NCI-H748 (cell line): Measurements from ENCODE around the gene CISTR.
"Not testable (repeated sequence)": the region's sequence is repeated elsewhere in the genome, so short reads cannot be mapped to it uniquely, and the experiment has no call there.

Experiments
- DNase-seq: peaks from one replicate; lab custom pipeline; 2025; ENCODE audit not compliant: unreplicated experiment; lab: John Stamatoyannopoulos, UW

Gene CISTR

DNA sequence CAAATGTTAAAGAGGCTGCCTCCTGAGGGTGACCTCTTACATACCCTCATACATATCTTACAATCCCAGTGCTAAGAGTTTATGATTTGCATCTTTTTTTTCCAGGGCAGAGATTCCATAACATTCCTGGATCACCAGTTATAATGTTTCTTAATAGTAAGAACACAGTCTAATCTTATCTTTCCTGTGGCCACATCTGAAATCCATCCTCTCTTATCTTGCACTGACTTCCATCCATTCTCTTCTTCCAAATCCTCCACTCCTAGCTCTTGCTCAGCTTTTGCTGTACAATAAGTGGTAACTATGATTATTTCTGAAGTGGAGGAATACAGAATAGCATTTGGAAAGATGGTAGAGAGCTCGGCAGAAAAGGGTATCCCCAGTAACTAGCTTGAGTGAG lies 30.8 kb downstream of the CISTR start:
- no peak for DNase-seq

- DNase-seq, result no peak
Observed at GRCh38 chr12:53719649-53720048, 32.1 kb downstream of the CISTR start.

- DNase-seq, result not testable (repeated sequence)
Observed at GRCh38 chr12:53718567-53718966, 33.2 kb downstream of the CISTR start.

DNA sequence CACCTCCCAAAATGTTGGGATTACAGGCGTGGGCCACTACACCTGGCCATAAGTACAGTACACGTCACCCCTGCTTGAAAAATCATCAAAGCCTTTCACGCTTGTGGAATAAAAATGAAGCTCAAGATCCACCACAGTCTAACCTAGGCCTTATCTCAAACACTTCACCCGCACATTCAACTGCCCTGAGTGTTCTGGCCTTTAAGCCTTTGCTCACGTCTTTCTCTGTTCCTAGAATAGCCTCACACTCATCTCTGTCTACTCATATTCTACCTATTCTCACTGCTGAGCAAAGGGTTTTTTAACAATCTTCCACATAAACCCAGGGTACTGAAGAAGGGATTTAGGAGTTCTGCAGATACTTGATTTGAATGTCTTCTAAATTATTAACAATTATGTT lies 34.5 kb downstream of the CISTR start:
- DNase-seq, result no peak

GRCh38 chr12:53714004-53714403 lies 37.8 kb downstream of the CISTR start:
- DNase-seq, result no peak

- no peak for DNase-seq
Observed at GRCh38 chr12:53713516-53713915, 38.3 kb downstream of the CISTR start.

- DNase-seq, result no peak
Observed at GRCh38 chr12:53712059-53712643, 39.6 kb downstream of the CISTR start.

- no peak for DNase-seq
Observed at GRCh38 chr12:53710091-53710490, 41.7 kb downstream of the CISTR start.

- no peak for DNase-seq
Observed at GRCh38 chr12:53709671-53710070, 42.1 kb downstream of the CISTR start.

GRCh38 chr12:53706080-53706479 lies 45.7 kb downstream of the CISTR start:
- DNase-seq, result no peak

DNA sequence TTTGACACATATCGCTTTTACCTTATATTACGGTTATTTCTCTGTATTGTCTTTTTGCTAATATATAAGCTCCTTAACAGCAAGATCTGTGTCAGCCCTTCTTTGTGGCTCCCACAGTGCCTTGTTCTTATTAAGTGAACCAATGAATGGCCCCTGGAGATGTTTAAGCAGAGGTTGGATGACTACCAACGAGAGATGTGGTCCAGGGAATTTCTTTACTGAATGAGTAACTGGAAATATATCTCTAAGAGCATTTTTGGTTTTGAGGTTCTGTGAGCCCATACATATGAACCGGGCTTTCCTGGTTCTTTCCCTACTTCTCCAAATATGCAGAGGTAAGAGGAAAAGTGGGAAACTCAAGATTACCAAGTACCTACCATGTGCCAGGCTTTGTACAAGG lies 48.0 kb downstream of the CISTR start:
- DNase-seq, result no peak

DNA sequence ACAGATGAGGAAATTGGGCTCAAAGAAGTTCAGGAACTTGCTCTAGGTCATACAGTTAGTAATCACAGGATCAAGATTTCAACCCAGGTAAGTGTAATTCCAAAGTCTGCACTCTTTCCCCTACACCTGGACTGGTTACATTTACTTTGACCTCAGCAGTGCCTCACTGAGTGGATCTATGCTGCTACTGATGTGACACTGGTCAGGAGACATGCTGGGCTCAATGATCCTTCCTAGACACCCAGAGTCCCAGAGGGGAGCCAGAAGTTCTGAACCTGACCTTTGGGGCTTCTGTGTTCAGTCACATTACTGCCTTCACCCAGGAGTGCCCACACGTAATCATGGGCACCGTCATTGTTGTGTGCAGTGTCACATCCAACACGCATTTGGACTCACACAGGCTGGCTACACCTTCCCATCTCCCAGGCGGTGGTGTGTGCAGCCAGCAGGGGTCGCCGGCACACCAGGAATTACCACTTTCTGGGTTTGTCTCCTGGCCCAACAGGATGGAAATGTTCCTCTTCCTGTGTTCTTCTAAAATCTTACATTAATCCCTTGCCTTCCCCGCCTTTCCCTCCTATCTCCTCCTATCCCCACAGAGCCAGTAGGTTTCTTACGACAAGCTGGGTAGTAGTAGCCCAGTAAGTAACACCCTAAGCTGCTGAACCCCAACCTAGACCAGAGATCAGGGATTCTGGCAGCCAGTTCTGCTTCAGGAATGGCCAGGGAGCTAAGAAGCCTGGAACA lies 50.1 kb downstream of the CISTR start:
- DNase-seq, result peak; percentile 65

GRCh38 chr12:53700567-53700966 lies 51.2 kb downstream of the CISTR start:
- DNase-seq, result no peak

DNA sequence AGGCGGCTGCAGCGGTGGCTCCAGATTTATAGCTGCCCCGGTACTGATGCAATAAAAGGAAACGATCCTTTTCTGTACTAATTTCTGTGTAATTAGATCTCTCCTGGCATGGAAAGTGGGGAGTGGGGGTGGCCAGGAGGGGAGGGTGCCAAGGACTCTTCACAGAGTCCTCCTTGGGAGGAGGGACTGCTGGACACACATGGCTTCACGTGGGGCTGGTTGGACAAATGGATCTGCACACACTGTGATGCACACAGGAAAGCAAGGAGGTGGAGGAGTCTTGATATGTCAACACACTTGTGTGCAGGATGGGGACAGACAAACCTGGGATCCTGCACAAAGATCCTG lies 52.1 kb downstream of the CISTR start:
- DNase-seq, result no peak

DNA sequence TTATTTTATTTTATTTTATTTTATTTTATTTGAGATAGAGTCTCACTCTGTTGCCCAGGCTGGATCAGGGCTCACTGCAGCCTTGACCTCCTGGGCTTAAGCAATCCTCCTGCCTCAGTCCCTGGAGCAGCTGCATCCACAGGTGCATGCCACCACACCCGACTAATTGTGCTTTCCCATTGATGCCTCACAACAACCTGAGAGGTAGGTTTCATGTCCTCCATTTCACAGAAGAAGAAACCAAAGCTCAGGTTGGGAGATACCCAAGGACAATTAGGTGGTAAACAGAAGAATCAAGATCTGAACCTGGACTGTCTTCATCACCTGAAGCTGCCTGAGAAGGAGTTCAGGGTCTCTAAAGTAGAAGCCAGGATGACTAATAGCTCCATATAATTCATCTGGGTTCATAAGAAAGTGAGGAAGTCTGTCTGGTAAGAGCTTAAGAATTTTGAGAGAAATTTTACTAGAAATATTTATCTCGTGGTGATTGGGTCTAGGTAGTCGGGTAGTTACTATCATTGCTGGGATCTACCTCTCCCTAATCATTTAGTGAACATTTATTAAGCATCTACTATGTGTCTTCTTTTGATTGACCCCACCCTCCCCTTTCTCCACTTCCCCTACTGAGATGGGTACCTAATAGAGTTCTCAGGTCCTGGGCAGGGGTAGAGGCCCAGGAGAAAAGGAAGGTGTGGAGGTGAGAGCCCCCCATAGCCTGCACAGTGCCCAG lies 52.7 kb downstream of the CISTR start:
- no peak for DNase-seq

DNA sequence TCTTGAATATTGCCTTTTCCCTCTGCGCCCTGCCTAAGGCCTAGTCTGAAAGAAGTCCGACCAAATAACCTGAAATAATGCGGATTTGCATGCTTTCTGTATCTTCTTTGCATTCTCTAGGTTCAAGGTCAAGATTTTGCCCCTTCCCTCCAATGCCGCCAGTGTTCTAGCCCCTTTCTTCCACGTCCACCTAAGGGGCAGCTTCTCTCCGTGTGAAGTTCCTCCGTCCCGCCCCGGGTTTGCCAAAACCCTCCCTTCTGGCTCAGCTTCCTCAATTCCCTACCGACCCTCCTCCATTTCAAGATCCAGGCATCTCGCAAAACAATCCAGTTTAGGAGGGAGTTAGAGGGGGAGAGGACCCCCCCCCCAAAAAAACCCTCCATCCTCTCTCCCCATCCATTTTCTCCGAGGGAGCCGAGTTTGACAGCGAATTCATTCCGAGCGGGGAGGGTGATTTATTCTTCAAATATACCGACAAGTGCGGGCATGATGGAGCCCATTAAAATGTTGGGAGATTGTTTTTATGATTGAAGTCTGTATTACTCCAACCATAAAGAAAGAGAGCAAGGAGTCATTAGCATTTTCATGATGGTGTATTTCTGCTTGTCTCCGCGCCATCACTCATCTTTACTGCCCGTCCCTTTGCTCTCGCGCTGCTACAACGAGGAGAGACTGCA lies 55.0 kb downstream of the CISTR start:
- DNase-seq, result no peak
